Hindlimb muscle (tissue), 1 donor: Measurements from ENCODE around the gene ASCL2. TPM values are rescaled to one million over a fixed set of nuclear protein-coding genes. Genes with fewer than 3 reads are reported as not detected.

ENCODE experiments used
- DNase-seq: peaks from one replicate; pipeline ENCODE4 v3.0.0-alpha.2; 2013
- polyA plus RNA-seq: library from polyadenylated mRNA; unstranded; fragments of 120-200 nt; gene quantifications from one replicate; pipeline ENCODE4 v1.2.1, GENCODE V29; 2013; ENCODE audit not compliant: insufficient read length

ASCL2 gene
- polyA plus RNA-seq, 1 donor = 0.17 TPM

GRCh38 chr11:2308713-2309112 is 38.3 kb upstream of the ASCL2 start:
- no peak for DNase-seq

GRCh38 chr11:2307501-2308331 is 37.3 kb upstream of the ASCL2 start:
- no peak for DNase-seq

GRCh38 chr11:2306877-2307500 is 36.6 kb upstream of the ASCL2 start:
- peak; percentile 67 for DNase-seq

GRCh38 chr11:2306452-2306823 is 36.0 kb upstream of the ASCL2 start:
- peak; percentile 93 for DNase-seq

GRCh38 chr11:2305788-2306451 is 35.5 kb upstream of the ASCL2 start:
- DNase-seq = peak; percentile 91

- peak; percentile 77 for DNase-seq
Measured at GRCh38 chr11:2305140-2305778, 34.9 kb upstream of the ASCL2 start.

GRCh38 chr11:2304506-2305139 is 34.2 kb upstream of the ASCL2 start:
- DNase-seq = no peak

- DNase-seq = no peak
Measured at GRCh38 chr11:2303627-2304505, 33.5 kb upstream of the ASCL2 start.

- DNase-seq = no peak
Measured at GRCh38 chr11:2302896-2303626, 32.7 kb upstream of the ASCL2 start.

- no peak for DNase-seq
Measured at GRCh38 chr11:2302306-2302895, 32.0 kb upstream of the ASCL2 start.

GRCh38 chr11:2301631-2302305 is 31.4 kb upstream of the ASCL2 start, which contains the start of the genes C11orf21 and TSPAN32:
Gene C11orf21 (minus strand): TSS chr11:2301918. CDS start chr11:2301808, 110 bp downstream.
Gene TSPAN32 (plus strand): TSS chr11:2302013. CDS start chr11:2302150, 137 bp downstream.
- no peak for DNase-seq

GRCh38 chr11:2300936-2301630 is 30.7 kb upstream of the ASCL2 start:
- DNase-seq = no peak

- DNase-seq = no peak
Measured at GRCh38 chr11:2300290-2300935, 30.0 kb upstream of the ASCL2 start.

GRCh38 chr11:2299773-2300172 is 29.4 kb upstream of the ASCL2 start:
- DNase-seq = no peak

GRCh38 chr11:2298795-2299761 is 28.7 kb upstream of the ASCL2 start:
- no peak for DNase-seq

- no peak for DNase-seq
Measured at GRCh38 chr11:2298131-2298794, 27.9 kb upstream of the ASCL2 start.

- no peak for DNase-seq
Measured at GRCh38 chr11:2297623-2298030, 27.2 kb upstream of the ASCL2 start.
